ENCODE data around the gene LMNA. TPM values are rescaled to one million over a fixed set of nuclear protein-coding genes. Genes with fewer than 3 reads are reported as not detected.

LMNA gene
- total and polyA plus RNA-seq, 2 of the 4 experiments (the other 2 are of a cell fraction): 563 to 755 TPM

- dilution Hi-C loops (cut with HindIII; ENCODE audit: low sequenced_read_pairs, unreplicated experiment) (no loop called here), intact Hi-C loops (cut with micrococcal nuclease) (no loop called here), in situ Hi-C loops (cut with MboI; ENCODE audit: low sequenced_read_pairs) (no loop called here)
- Histone ChIP-seq H3K4me1 (ENCODE audit: control insufficient read depth, insufficient read depth, low read length) (peaks cover 2% of the 10 kb centered on the region; the same call in 1 of the 2 replicates), H3K4me2 (ENCODE audit: low read depth, low read length) (no peak overlapping the region), H2AK9ac (replicated peaks; ENCODE audit: low read depth, low read length, poor library complexity) (no peak overlapping the region), H3K23ac (ENCODE audit: low read depth, low read length) (no peak overlapping the region), H3K9ac (ENCODE audit: low read depth, low read length) (no peak overlapping the region), H3K4ac (ENCODE audit: low read depth, low read length) (no peak overlapping the region), H3K4me3 (ENCODE audit: insufficient read depth, low read depth, low read length) (no peak overlapping the region), H2BK15ac (ENCODE audit: low read depth, low read length) (no peak overlapping the region), H2AFZ (replicated peaks; ENCODE audit: low read length, poor library complexity) (no peak overlapping the region), H2BK120ac (ENCODE audit: low read depth, low read length) (no peak overlapping the region), H3K56ac (ENCODE audit: extremely low read depth, insufficient read depth, low read length) (no peak overlapping the region), H3K36me3 (ENCODE audit: control insufficient read depth, insufficient read depth, low read length) (no peaks in the 10 kb centered on the region), H4K20me1 (ENCODE audit: insufficient read depth, low read length) (no peaks in the 10 kb centered on the region), H4K5ac (ENCODE audit: low read depth, low read length) (no peak overlapping the region), H3K18ac (ENCODE audit: low read depth, low read length) (no peak overlapping the region), H3K79me1 (ENCODE audit: low read depth in 1 of 2, low read length in 2 of 2) (no peaks in the 10 kb centered on the region), H4K8ac (ENCODE audit: low read depth in 2 of 2, low read length in 2 of 2) (no peak overlapping the region), H2BK5ac (ENCODE audit: low read depth, low read length, poor library complexity, severe bottlenecking) (no peak overlapping the region), H3K9me3 (ENCODE audit: control insufficient read depth, insufficient read depth, low read length) (no peaks in the 10 kb centered on the region), H3K14ac (replicated peaks; ENCODE audit: low read depth, low read length) (no peak overlapping the region), H2AK5ac (ENCODE audit: low read depth, low read length) (no peak overlapping the region), H3K27me3 (ENCODE audit: control insufficient read depth, insufficient read depth, low read length) (no peaks in the 10 kb centered on the region), H4K91ac (ENCODE audit: insufficient read depth, low read depth, low read length) (no peak overlapping the region), H3K9me1 (ENCODE audit: insufficient read depth, low read length) (peaks cover 3% of the 10 kb centered on the region; the same call in 1 of the 2 replicates), H3K27ac (ENCODE audit: insufficient read depth, low read length) (no peak overlapping the region), H2BK20ac (ENCODE audit: low read depth, low read length) (no peak overlapping the region)
- no CpG with 5 or more reads among the region's 5 CpGs for WGBS, 2 experiments (ENCODE audit: extremely low coverage in 2 of 2, insufficient read length in 1 of 2)
- no peak for DNase-seq
- ATAC-seq (ENCODE audit: low read depth): no peak
- no TSS peak for BruUV-seq (replicated peaks)
- ChIA-PET CTCF (interaction anchor here (0.7 kb wide), 1 partner anchor 11 kb away, joined by 3 read pairs; no protein-coding TSS in a partner anchor), POLR2A (ENCODE audit: unreplicated experiment) (no interaction called here)
- no peak for TF ChIP-seq RAD21 (IDR thresholded peaks at IDR 0.05; ENCODE audit: low read length)
- TF ChIP-seq SMC3 (IDR thresholded peaks at IDR 0.05; ENCODE audit: low read depth, low read length): no peak
- TF ChIP-seq MXI1 (IDR thresholded peaks at IDR 0.05; ENCODE audit: borderline replicate concordance, low read depth, low read length): no peak
- no peak for TF ChIP-seq CEBPB (IDR thresholded peaks at IDR 0.05; ENCODE audit: low read depth, low read length)
- TF ChIP-seq MAFK (IDR thresholded peaks at IDR 0.05; ENCODE audit: low read depth, low read length): no peak
- TF ChIP-seq CHD1 (IDR thresholded peaks at IDR 0.05; ENCODE audit: low read depth, low read length): no peak
- no peak for TF ChIP-seq RCOR1 (IDR thresholded peaks at IDR 0.05; ENCODE audit: insufficient replicate concordance, low read length)
- TF ChIP-seq ELK1 (IDR thresholded peaks at IDR 0.05; ENCODE audit: borderline replicate concordance, low read depth, low read length): no peak
- TF ChIP-seq CTCF (conservative IDR thresholded peaks at IDR 0.05; ENCODE audit: low read depth, low read length): no peak
- TF ChIP-seq NFE2L2 (IDR thresholded peaks at IDR 0.05; ENCODE audit: low read depth, low read length): no peak
- TF ChIP-seq BHLHE40 (IDR thresholded peaks at IDR 0.05; ENCODE audit: low read depth, low read length): no peak
- TF ChIP-seq FOS (IDR thresholded peaks at IDR 0.05; ENCODE audit: low read depth, low read length): no peak
- TF ChIP-seq RFX5 (IDR thresholded peaks at IDR 0.05; ENCODE audit: low read depth, low read length): no peak
- TF ChIP-seq MAZ (IDR thresholded peaks at IDR 0.05; ENCODE audit: borderline replicate concordance, low read depth, low read length): no peak
- TF ChIP-seq USF2 (IDR thresholded peaks at IDR 0.05; ENCODE audit: low read depth, low read length): no peak
- TF ChIP-seq POLR2A (IDR thresholded peaks at IDR 0.05; ENCODE audit: low read depth, low read length): no peak
Measured at GRCh38 chr1:156167536-156167935, 53.0 kb downstream of the LMNA start.
